CD4-positive, alpha-beta T cell treated with Interleukin-2 at 100 ng/mL for 4 hours (primary cell): ENCODE data around the gene USP6.
A peak's percentile ranks its signal among the peaks of the same experiment; 100 is the strongest.
"Not testable (repeated sequence)": the region's sequence is repeated elsewhere in the genome, so short reads cannot be mapped to it uniquely, and the experiment has no call there.

Experiments used
- DNase-seq: peaks from one replicate; pipeline ENCODE4 v3.0.0-alpha.2; 2020; ENCODE audit warnings: low spot score

The USP6 gene

DNA sequence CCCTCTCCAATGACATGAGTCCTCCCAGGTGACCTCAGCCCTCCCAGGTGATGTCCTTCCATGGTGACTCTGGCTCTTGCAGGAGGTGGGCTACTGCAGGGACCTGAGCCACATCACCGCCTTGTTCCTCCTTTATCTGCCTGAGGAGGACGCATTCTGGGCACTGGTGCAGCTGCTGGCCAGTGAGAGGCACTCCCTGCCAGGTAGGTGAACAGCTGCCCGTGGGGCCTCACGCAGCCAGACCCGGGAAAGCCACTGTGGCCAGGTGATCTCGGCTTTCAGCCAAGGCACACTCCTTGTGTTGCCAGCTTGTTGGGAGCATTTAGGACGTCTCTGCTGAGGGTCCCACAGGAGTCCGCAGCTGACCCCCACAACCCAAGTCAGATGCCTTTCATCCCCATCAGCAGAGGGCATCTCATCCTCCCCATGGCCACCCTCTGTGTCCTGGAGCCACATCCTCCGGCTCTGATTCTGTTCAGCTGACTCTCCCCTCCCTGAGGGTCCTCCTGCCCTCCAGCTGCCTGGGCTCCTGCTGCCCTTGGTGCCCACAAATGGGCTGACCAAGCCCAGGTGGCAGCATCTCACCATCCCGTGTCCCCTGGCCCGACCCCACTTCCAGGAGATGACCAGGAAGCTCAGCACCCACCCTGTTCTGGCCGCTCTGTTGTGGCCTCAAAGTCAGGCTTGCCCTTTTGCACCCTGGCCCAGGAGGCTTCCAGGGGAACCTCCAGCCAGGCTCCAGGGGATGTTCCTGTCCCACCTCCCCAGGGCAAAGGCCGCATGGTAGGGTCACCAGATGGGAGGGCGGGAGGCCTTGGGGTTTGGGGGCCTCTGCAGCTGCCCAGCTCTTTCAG, 20.1 kb downstream of the USP6 start:
- DNase-seq, result no peak

- DNase-seq, result not testable (repeated sequence)
Observed at GRCh38 chr17:5136580-5137412, 21.0 kb downstream of the USP6 start.

DNA sequence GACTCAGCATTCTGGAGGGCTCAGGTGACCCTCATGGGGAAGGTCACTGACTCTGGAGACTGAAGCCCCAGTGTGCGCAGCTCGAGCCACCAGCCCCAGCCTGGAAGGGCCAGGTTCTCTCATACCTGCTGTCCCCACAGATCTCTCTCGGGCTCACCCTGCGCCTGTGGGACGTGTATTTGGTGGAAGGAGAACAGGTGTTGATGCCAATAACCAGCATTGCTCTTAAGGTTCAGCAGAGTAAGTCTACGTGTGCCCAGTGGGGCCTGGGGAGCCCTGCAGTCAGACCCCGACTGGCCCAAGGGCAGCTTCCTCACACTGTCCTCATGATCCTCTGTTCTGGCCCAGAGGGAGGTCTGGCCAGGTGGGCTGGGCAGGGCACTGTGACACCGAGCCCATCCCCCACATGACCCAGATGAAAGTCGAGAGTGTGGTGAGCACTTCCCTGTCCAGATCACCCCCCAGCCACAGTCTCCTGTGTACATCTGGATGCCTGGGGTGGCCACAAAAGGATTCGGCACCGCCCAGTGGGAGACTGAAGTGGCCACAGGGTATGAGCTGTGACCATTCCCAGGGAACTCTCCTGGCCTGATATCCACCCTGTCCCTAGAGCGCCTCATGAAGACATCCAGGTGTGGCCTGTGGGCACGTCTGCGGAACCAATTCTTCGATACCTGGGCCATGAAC, 21.8 kb downstream of the USP6 start:
- not testable (repeated sequence) for DNase-seq

DNA sequence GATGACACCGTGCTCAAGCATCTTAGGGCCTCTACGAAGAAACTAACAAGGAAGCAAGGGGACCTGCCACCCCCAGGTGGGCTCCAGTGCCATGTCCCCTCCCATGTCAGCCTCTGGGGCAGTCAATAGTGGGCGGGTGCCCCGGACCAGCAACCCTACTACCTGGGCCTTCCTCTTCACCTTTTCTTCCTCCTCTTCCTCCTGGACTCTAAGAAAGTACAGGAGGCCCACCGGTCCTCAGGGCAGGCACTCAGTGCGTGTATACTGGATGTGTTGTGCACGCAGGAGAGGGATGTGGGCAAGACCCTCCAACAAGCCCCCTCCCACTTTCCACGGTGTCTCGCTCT, 22.3 kb downstream of the USP6 start:
- DNase-seq, result not testable (repeated sequence)

DNA sequence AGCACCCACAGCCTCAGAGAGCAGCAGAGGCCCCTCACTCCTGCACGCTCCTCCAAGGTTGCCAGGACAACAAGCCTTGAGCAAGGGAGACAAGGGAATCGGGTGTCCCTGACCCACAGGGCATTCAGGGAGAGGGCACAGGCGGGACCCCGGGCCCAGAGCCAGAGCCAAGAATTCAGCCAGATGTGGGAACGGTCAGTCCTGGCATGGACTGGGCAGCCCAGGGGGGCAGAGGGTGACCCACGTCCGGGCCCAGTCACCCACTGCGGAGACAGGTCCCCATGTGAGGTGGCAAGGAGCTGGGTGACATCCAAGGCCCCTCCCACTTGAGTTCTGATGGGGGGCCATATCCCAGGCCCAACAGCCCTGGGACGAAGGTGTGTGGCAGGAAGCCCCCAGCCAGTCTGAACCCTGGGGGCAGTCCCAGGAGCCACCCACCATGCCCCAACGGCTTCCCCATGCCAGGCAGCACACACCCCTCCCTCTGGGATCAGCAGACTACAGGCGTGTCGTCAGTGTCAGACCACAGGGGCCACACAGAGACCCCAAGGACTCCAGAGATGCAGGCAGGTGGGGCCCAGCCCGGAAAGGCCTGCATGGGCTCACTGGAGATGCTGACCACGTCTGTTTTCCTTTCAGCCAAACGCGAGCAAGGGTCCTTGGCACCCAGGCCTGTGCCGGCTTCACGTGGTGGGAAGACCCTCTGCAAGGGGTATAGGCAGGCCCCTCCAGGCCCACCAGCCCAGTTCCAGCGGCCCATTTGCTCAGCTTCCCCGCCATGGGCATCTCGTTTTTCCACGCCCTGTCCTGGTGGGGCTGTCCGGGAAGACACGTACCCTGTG, 23.0 kb downstream of the USP6 start:
- DNase-seq, result no peak

GRCh38 chr17:5139458-5139732, 23.6 kb downstream of the USP6 start:
- DNase-seq, result no peak

GRCh38 chr17:5142877-5143276, 27.0 kb downstream of the USP6 start:
- not testable (repeated sequence) for DNase-seq

GRCh38 chr17:5146122-5146521, 30.3 kb downstream of the USP6 start:
- not testable (repeated sequence) for DNase-seq

- DNase-seq, result not testable (repeated sequence)
Observed at GRCh38 chr17:5160702-5161101, 44.9 kb downstream of the USP6 start.

DNA sequence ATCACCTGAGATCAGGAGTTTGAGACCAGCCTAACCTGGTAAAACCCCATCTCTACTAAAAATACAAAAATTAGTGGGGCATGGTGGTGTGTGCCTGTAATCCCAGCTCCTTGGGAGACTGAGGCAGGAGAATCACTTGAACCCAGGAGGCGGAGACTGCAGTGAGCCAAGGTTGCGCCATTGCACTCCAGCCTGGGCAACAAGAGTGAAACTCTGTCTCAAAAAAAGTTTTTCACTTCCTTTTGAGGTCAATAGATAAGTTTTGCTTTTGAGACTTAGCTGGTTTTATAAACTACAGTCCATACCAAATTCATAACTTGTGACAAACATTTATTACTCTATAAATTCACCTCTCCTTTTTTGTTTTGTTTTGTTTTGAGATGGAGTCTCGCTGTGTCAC, 46.0 kb downstream of the USP6 start:
- not testable (repeated sequence) for DNase-seq

DNA sequence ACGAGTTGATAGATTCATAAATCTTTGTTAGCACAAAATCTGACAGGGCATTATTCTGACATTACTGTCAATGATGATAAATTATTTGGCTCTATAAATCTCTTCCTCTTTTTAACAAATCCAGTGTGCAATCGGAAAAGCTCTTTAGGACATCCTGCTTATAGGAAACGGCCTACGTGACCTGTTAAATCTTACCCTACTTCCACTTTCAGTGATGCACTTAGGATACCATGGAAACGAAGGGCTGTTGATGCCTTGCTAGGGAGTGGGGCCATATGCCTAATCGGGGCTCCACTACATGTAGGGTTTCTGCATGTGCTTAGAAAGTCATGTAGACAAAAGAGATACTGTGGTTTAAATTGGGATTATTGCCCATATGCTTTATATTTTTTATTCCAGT, 48.6 kb downstream of the USP6 start:
- DNase-seq, result no peak

GRCh38 chr17:5165791-5166564, 50.1 kb downstream of the USP6 start:
- not testable (repeated sequence) for DNase-seq

DNA sequence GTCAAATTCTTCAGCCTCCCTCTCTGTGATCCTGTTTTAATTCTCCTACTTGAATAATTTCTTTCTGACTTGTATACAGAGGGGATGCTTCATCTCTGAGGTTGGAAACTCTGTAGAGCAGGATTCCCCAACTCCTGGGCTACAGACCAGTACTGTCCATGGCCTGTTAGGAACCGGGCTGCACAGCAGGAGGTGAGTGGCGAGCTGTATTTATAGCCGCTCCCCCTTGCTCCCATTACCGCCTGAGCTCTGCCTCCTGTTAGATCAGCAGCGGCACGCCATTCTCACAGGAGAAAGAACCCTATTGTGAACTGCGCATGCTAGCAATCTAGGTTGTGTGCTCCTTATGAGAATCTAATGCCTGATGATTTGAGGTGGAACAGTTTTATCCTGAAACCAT, 59.2 kb downstream of the USP6 start:
- DNase-seq, result not testable (repeated sequence)

GRCh38 chr17:5179003-5179402, 63.2 kb downstream of the USP6 start:
- no peak for DNase-seq

DNA sequence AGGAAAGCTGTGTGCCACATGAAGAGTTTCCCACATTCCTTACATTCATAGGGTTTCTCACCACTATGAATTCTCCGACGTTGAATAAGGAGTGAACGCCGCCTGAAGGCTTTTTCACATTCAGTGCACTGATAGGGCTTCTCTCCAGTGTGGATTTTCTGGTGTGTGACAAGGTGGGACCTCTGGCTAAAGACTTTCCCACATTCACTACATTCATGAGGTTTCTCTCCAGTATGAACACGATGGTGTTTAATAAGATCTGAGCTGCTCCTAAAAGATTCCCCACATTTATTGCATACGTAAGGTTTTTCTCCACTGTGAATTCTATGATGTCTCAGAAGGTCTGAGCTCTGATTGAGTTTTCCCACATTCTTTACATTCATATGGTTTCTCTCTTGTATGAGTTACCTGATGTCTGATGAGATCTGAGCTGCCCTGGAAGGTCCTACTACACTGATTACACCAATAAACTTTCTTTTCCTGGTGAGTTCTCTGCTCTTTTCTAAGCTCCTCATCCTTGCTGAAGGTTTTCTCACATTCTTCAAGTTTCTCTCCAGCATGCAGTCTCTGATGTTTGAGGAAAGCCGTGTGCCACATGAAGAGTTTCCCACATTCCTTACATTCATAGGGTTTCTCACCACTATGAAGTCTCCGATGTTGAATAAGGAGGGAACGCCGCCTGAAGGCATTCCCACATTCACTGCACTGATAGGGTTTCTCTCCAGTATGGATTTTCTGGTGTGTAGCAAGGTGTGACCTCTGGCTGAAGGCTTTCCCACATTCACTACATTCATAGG, 65.9 kb downstream of the USP6 start:
- no peak for DNase-seq

DNA sequence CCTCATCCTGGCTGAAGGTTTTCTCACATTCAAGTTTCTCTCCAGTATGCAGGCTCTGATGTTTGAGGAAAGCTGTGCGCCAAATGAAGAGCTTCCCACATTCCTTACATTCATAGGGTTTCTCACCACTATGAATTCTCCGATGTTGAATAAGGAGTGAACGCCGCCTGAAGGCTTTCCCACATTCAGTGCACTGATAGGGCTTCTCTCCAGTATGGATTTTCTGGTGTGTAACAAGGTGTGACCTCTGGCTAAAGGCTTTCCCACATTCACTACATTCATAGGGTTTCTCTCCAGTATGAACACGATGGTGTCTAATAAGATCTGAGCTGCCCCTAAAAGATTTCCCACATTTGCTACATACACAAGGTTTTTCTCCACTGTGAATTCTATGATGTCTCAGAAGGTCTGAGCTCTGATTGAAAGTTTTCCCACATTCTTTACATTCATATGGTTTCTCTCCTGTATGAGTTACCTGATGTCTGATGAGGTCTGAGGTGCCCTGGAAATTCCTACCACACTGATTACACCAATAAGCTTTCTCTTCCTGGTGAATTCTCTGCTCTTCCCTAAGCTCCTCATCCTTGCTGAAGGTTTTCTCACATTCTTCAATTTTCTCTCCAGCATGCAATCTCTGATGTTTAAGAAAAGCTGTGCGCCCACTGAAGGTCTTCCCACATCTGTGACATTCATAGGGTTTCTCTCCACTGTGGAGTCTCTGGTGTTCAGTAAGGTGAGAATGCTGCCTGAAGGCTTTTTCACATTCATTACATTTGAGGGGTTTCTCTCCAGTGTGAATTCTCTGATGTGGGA, 67.0 kb downstream of the USP6 start:
- no peak for DNase-seq

DNA sequence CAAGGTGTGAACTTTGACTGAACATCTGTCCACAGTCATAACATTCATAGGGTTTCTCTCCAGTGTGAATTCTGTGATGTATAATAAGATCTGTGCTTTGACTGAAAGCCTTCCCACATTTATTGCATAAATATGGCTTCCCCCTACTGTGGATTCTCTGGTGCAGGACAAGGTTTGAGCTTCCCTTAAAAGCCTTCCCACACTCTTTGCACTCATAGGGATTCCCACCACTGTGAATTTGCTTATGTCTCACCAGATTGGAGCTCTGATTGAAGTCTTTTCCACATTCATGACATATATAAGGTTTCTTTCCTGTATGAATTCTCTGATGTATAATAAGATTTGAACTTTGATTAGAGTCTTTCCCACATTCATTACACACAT, 67.6 kb downstream of the USP6 start:
- no peak for DNase-seq

GRCh38 chr17:5184288-5184687, 68.5 kb downstream of the USP6 start:
- DNase-seq, result peak; percentile 43
